Esophagus muscularis mucosa (tissue), 4 donors: ENCODE measurements around the gene UBE2Z. TPM values are rescaled to one million over a fixed set of nuclear protein-coding genes. Genes with fewer than 3 reads are reported as not detected.

Source experiments
- DNase-seq: peaks from one replicate; pipeline ENCODE4 v3.0.0-alpha.2; 2017; ENCODE audit errors: extremely low spot score
- H3K27ac ChIP-seq, 4 donors: fragments of 200-600 bp; sonication (generic); replicated peaks in 1 of 4; 1 replicate in 3 of 4; 2 replicates in 1 of 4; pipeline ENCODE4 v1.5.1; 2016 to 2019; ENCODE audit warnings: mild to moderate bottlenecking in 1 of 4
- H3K27me3 ChIP-seq, 4 donors: fragments of 200-600 bp; sonication (generic); one replicate each; pipeline versions ENCODE4 v1.5.1 to v1.6.0; 2016 to 2019
- H3K36me3 ChIP-seq, 4 donors: fragments of 200-600 bp; sonication (generic); one replicate each; pipeline ENCODE4 v1.5.1; 2016 to 2019
- H3K4me1 ChIP-seq, 4 donors: fragments of 200-600 bp; sonication (generic); one replicate each; pipeline ENCODE4 v1.5.1; 2016 to 2019
- H3K4me3 ChIP-seq, 4 donors: fragments of 200-600 bp; sonication (generic); 1 replicate in 2 of 4; 2 replicates in 2 of 4; pipeline ENCODE4 v1.5.1; 2016 to 2019; ENCODE audit warnings: mild to moderate bottlenecking in 4 of 4, moderate library complexity in 1 of 4
- H3K9me3 ChIP-seq, 4 donors: fragments of 200-600 bp; sonication (generic); 1 replicate in 3 of 4; 2 replicates in 1 of 4; pipeline ENCODE4 v1.5.1; 2016 to 2019
- EP300 ChIP-seq: sonication (generic); formaldehyde crosslinking; IDR thresholded peaks from one replicate; pipeline ENCODE4 v1.6.1; 2017; ENCODE audit warnings: antibody characterized with exemption
- POLR2A ChIP-seq: fragments of 450-650 bp; IDR thresholded peaks from one replicate; pipeline ENCODE4 v1.6.1; 2017; ENCODE audit warnings: antibody characterized with exemption, moderate library complexity, mild to moderate bottlenecking, low read depth
- POLR2AphosphoS5 ChIP-seq, 2 donors: sonication (generic); formaldehyde crosslinking; IDR thresholded peaks; one replicate each; pipeline ENCODE4 v1.6.1; 2017; ENCODE audit warnings: antibody characterized with exemption in 2 of 2
- WGBS: methylation state at CpG from one replicate; pipeline ENCODE4 v1.1.5; 2018; 5-methylcytosine and 5-hydroxymethylcytosine counted together
- intact Hi-C: fragments of 100-400 bp; cut with DNase I; formaldehyde crosslinking; loops from one replicate; pipeline ENCODE4 v1.15.1; 2023
- total RNA-seq, 4 donors: library from RNA; depleted of rRNA; stranded (reverse); fragments of >200 nt; gene quantifications; one replicate each; pipeline versions ENCODE4 v1.1.0 to v1.2.1, GENCODE V29; 2016
- TF ChIP-seq, protein P1 (sequence below), 3 experiments: fragments of 200-600 bp in 2 of 3; fragments of 450-650 bp in 1 of 3; sonication (generic) in 2 of 3; IDR thresholded peaks; one replicate each; pipeline ENCODE4 v1.5.1; 2017 to 2019; ENCODE audit warnings: antibody characterized with exemption in 3 of 3, mild to moderate bottlenecking in 2 of 3, moderate library complexity in 1 of 3

UBE2Z gene
- total RNA-seq, 4 donors from 2014 or later, result 46.4 to 76.4 (median 62.9) TPM

DNA sequence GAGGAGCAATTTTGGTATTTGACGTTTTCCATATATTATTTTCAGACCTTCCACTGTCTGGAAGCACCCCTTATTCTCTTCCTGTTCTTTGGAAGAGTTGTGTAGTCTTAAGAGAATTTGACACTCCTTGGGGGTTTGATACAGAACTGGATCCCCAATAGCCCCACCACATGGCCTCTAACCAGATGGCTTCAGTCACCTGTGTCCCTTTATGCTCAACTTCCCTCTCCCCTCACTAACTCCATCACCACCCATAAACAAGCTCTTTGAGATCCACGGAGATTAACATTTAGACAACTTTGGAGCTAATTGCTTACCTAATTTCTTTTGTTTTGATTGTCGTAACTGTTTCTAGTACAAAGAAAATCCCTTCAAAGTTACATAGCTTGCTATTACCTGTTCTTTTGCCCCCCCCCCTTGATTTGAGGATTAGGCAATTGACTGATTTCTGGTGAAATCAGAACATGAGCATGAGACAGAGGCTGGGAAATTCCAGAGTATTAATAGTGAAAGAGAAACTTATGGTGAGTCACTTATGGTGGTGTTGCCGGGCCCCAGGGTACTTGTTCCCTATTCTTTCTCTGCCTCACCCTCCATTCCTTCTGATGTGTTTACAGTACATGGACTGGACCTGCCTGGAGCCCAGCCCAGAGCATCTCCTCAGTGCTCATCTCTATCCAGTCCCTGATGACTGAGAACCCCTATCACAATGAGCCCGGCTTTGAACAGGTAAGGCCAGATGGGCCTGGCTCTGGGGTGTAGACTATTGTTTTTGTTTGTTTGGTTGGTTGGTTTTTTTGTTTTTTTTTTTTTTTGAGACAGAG, 7.5 kb downstream of the UBE2Z start:
- Histone ChIP-seq H3K9me3 (no peaks in the 10 kb centered on the region), H3K4me3 (no peak overlapping the region), H3K27ac (peak overlapping the region; percentile 15 to 40 (median 31)), H3K36me3 (peaks cover 46 to 92% (median 85%) of the 10 kb centered on the region in 4 donors), H3K4me1 (peaks cover 16 to 40% (median 34%) of the 10 kb centered on the region in 4 donors), H3K27me3 (no peaks in the 10 kb centered on the region)
- TF ChIP-seq POLR2AphosphoS5 (IDR thresholded peaks at IDR 0.05), result no peak
- TF ChIP-seq, protein P1, sequence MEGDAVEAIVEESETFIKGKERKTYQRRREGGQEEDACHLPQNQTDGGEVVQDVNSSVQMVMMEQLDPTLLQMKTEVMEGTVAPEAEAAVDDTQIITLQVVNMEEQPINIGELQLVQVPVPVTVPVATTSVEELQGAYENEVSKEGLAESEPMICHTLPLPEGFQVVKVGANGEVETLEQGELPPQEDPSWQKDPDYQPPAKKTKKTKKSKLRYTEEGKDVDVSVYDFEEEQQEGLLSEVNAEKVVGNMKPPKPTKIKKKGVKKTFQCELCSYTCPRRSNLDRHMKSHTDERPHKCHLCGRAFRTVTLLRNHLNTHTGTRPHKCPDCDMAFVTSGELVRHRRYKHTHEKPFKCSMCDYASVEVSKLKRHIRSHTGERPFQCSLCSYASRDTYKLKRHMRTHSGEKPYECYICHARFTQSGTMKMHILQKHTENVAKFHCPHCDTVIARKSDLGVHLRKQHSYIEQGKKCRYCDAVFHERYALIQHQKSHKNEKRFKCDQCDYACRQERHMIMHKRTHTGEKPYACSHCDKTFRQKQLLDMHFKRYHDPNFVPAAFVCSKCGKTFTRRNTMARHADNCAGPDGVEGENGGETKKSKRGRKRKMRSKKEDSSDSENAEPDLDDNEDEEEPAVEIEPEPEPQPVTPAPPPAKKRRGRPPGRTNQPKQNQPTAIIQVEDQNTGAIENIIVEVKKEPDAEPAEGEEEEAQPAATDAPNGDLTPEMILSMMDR (IDR thresholded peaks at IDR 0.05), result no peak
- TF ChIP-seq POLR2A, result no peak
- TF ChIP-seq EP300, result no peak
- intact Hi-C loops, result loop anchor here (10.0 kb wide), 1 partner anchor 61 kb away; no protein-coding TSS in a partner anchor
- DNase-seq, result no peak
- WGBS, result 65% methylated on average over 5 of the region's 5 CpGs

DNA sequence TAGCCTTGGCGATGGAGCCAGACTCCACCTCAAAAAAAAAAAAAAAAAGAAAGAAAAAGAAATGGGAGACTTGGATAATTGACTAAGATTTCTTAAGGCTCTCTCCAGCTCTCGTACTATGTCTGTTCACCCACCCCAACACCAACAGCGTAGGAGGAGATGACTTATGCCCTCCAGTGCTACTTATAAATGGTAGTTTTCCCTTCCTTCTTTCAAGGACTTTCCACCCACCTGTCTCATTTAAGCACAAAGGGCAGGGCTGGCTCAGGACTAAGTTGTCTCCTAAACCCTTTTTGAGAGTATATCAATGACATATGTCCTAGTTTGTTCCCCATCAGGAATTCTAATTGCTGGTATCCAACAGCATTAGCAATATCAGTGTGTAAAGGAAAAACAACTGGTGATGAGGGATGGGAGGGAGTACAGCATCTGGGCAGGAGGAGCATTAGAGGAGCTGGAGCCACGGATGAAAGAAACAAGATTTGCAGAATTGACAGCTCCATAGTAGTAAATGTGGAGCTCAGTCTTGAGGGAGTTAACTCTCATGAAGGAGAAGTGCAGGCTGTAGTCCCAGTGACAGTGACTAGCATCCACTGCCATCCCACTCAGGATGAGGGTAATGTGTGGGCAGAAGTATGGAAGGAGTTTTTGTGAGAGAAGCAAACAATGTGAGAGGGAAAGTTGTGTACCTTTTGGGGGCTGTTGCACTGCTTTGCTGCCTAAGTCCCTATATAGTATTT, 17.2 kb downstream of the UBE2Z start:
- H3K9me3 ChIP-seq, result no peaks in the 10 kb centered on the region
- no peak for DNase-seq
- no peak overlapping the region for H3K27ac ChIP-seq
- no peaks in the 10 kb centered on the region for H3K27me3 ChIP-seq
- peaks cover 0 to 8% (median 0%) of the 10 kb centered on the region in 4 donors for H3K4me1 ChIP-seq
- H3K36me3 ChIP-seq, result peaks cover 88 to 100% (median 99%) of the 10 kb centered on the region in 4 donors
- intact Hi-C loops, result no loop called here
- H3K4me3 ChIP-seq, result no peak overlapping the region
- TF ChIP-seq POLR2AphosphoS5 (IDR thresholded peaks at IDR 0.05) (no peak), EP300 (no peak), POLR2A (no peak)
- TF ChIP-seq, protein P1 (IDR thresholded peaks at IDR 0.05), result no peak
- 85% methylated on average over 4 of the region's 4 CpGs for WGBS

DNA sequence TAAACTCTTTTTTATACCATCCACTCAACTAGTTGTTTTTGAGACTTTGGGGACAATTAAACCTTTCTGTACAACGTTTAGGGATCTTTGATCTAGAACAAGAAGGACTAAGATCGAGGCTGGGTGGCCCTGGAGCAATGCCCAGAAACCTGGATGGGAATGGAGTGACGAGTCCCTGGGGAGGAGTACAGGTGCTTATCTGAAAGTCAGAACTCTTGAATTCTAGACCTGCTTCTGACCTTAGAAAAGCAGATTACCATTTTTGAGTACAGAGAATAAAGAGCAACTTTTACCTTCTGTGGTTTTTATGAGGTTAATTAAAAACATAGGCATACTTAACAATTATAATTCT, 17.8 kb downstream of the UBE2Z start:
- Histone ChIP-seq H3K4me1 (peaks cover 0 to 8% (median 0%) of the 10 kb centered on the region in 4 donors), H3K27ac (no peak overlapping the region), H3K27me3 (no peaks in the 10 kb centered on the region), H3K4me3 (no peak overlapping the region), H3K9me3 (no peaks in the 10 kb centered on the region), H3K36me3 (peaks cover 87 to 100% (median 98%) of the 10 kb centered on the region in 4 donors)
- TF ChIP-seq, protein P1 (IDR thresholded peaks at IDR 0.05), result no peak
- TF ChIP-seq POLR2AphosphoS5 (IDR thresholded peaks at IDR 0.05), result no peak
- TF ChIP-seq POLR2A, result no peak
- TF ChIP-seq EP300, result no peak
- intact Hi-C loops, result no loop called here
- DNase-seq, result no peak
- 49% methylated on average over 3 of the region's 3 CpGs for WGBS

DNA sequence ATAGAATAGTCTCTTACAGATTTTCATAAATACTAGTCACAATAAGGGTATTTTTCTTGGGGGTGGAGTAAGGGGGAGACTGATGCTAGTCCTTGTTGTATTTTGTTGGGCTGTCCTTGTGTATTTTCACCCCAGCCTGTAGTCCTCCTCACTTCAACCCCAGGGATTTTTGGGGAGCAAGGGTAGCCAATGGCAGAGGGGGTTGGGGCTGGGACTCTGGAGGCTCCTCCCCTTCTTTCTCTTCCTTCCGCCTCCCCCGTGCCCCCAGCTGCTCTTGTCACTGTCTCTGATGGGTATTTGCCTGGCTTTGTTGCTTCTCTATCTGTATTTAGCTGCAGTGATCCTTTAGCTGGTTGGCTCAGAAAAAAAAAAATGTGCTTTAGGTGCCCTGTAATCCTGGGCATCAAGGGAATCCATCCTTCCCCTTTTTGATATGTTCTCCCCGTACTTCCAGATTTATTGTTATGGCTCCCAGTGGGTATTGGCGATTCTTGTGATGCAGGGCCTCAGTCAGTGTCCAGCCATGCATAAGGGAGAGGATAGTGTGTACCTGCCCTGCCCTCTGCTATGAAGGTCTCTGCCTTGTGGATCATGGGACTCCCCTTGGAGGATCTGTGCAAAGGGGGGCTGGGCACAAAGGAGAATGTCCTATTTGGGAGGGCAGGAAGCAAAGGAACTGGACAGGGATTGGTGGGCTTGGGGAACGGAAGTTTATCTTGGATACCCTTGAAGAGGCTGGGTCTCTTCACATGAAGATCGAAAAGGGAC, 20.0 kb downstream of the UBE2Z start:
- H3K36me3 ChIP-seq, result peaks cover 83 to 100% (median 97%) of the 10 kb centered on the region in 4 donors
- DNase-seq, result no peak
- TF ChIP-seq POLR2A, result no peak
- TF ChIP-seq POLR2AphosphoS5 (IDR thresholded peaks at IDR 0.05), result peak in 1 of 2 donors; percentile 5
- TF ChIP-seq EP300, result no peak
- TF ChIP-seq, protein P1 (IDR thresholded peaks at IDR 0.05), result no peak
- intact Hi-C loops, result no loop called here
- no peaks in the 10 kb centered on the region for H3K27me3 ChIP-seq
- no peak overlapping the region for H3K27ac ChIP-seq
- no peaks in the 10 kb centered on the region for H3K9me3 ChIP-seq
- peaks cover 0 to 8% (median 0%) of the 10 kb centered on the region in 4 donors for H3K4me1 ChIP-seq
- H3K4me3 ChIP-seq, result no peak overlapping the region
- 70% methylated on average over 6 of the region's 6 CpGs for WGBS
